ENCODE measurements around the gene PFKP.

Gene PFKP

DNA sequence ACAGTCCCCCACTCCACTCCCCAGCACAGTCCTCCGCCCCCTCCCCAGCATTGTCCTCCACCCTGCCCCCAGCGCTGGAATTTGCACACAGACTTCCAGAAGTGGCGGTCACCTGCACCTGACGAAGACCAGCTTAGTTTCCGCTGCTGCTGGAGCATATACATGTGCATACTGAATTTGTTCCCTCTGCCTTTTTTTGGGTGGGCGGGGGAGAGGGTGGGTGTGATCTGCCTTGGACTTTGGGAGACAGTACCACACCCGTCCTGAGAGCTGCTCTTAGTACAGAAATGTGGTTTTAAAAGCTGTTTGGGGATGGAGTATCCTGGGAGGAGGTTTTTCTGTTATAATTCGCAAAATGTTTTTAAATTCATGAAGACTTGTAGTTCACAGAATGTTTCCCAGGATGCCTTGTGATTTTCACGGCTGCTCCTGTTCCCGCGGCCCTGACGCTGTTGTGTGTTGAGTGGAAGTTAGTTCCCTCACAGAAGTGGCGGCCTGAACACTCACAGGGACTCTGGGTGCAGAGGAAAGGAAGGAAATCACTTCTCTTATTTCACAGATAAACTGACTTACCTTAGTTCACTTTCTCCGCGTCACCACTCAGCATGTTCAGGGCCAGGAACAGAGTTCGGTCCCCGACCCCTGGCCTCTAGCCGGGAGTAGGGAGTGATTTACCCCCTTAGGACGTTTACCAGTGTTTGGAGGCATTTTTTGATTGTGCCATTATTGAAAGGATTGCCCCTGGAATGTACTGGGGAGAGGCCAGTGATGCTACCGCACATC is 18.6 kb downstream of the PFKP start:
- Histone ChIP-seq H3K9me3 (ENCODE audit: insufficient read depth, low read depth, low read length) (no peaks in the 10 kb centered on the region), H3K4me1 (ENCODE audit: insufficient read depth, low read length, poor library complexity, severe bottlenecking) (no peaks in the 10 kb centered on the region), H4K20me1 (ENCODE audit: insufficient read depth, low read length, poor library complexity, severe bottlenecking) (peaks cover 80% of the 10 kb centered on the region), H3K79me2 (ENCODE audit: insufficient read depth, low read length) (peaks cover 88% of the 10 kb centered on the region), H3K9me2 (replicated peaks; ENCODE audit: low read depth, low read length) (no peaks in the 10 kb centered on the region), H3K4me3 (ENCODE audit: low read length, poor library complexity, severe bottlenecking) (no peak overlapping the region), H3K9ac (ENCODE audit: low read depth, low read length, poor library complexity, severe bottlenecking) (no peak overlapping the region), H3K36me3 (ENCODE audit: insufficient read depth, low read length) (peaks cover 58% of the 10 kb centered on the region; the same call in 1 of the 2 replicates), H2AFZ (ENCODE audit: low read length) (no peak overlapping the region), H3K4me2 (ENCODE audit: low read depth, low read length, poor library complexity, severe bottlenecking) (no peak overlapping the region), H3F3A (ENCODE audit: low read depth) (no peaks in the 10 kb centered on the region), H3K27me3 (ENCODE audit: insufficient read depth, low read length, poor library complexity, severe bottlenecking) (no peaks in the 10 kb centered on the region)
- TF ChIP-seq EZH2phosphoT487 (IDR thresholded peaks at IDR 0.05; ENCODE audit: borderline replicate concordance) = no peak
- TF ChIP-seq, protein P1, sequence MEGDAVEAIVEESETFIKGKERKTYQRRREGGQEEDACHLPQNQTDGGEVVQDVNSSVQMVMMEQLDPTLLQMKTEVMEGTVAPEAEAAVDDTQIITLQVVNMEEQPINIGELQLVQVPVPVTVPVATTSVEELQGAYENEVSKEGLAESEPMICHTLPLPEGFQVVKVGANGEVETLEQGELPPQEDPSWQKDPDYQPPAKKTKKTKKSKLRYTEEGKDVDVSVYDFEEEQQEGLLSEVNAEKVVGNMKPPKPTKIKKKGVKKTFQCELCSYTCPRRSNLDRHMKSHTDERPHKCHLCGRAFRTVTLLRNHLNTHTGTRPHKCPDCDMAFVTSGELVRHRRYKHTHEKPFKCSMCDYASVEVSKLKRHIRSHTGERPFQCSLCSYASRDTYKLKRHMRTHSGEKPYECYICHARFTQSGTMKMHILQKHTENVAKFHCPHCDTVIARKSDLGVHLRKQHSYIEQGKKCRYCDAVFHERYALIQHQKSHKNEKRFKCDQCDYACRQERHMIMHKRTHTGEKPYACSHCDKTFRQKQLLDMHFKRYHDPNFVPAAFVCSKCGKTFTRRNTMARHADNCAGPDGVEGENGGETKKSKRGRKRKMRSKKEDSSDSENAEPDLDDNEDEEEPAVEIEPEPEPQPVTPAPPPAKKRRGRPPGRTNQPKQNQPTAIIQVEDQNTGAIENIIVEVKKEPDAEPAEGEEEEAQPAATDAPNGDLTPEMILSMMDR (conservative IDR thresholded peaks at IDR 0.05; ENCODE audit: low read length) = no peak

DNA sequence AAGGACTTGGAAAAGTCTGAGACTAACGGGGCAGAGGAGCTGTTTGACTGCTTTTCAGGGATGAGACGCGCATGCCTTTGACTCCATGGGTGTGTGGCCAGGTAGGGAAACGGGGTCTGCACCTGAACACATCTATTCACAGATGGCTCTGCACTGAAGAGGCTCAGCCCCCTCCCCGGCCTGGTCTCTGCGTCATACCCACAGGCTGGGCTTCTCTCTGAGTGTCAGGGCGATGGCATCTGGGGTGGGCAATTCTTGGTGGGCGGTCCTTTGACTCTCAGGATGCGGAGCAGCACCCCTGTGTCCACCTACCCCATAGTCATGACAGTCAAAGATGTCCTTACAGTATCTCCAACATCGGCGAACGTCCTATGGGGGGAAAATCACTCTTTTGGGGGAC is 23.0 kb downstream of the PFKP start:
- peaks cover 8% of the 10 kb centered on the region; the same call in 1 of the 2 replicates for H3F3A ChIP-seq (ENCODE audit: low read depth)
- TF ChIP-seq EZH2phosphoT487 (IDR thresholded peaks at IDR 0.05; ENCODE audit: borderline replicate concordance) = no peak
- TF ChIP-seq, protein P1 (conservative IDR thresholded peaks at IDR 0.05; ENCODE audit: low read length) = no peak
- peaks cover 66% of the 10 kb centered on the region; the same call in 1 of the 2 replicates for H3K36me3 ChIP-seq (ENCODE audit: insufficient read depth, low read length)
- peaks cover 88% of the 10 kb centered on the region for H4K20me1 ChIP-seq (ENCODE audit: insufficient read depth, low read length, poor library complexity, severe bottlenecking)
- no peak overlapping the region for H2AFZ ChIP-seq (ENCODE audit: low read length)
- H3K27me3 ChIP-seq (ENCODE audit: insufficient read depth, low read length, poor library complexity, severe bottlenecking) = no peaks in the 10 kb centered on the region
- H3K79me2 ChIP-seq (ENCODE audit: insufficient read depth, low read length) = peaks cover 96% of the 10 kb centered on the region
- H3K4me1 ChIP-seq (ENCODE audit: insufficient read depth, low read length, poor library complexity, severe bottlenecking) = peaks cover 30% of the 10 kb centered on the region
- H3K9ac ChIP-seq (ENCODE audit: low read depth, low read length, poor library complexity, severe bottlenecking) = no peak overlapping the region
- no peak overlapping the region for H3K4me2 ChIP-seq (ENCODE audit: low read depth, low read length, poor library complexity, severe bottlenecking)
- no peaks in the 10 kb centered on the region for H3K9me3 ChIP-seq (ENCODE audit: insufficient read depth, low read depth, low read length)
- no peak overlapping the region for H3K4me3 ChIP-seq (ENCODE audit: low read length, poor library complexity, severe bottlenecking)
- no peaks in the 10 kb centered on the region for H3K9me2 ChIP-seq (replicated peaks; ENCODE audit: low read depth, low read length)

DNA sequence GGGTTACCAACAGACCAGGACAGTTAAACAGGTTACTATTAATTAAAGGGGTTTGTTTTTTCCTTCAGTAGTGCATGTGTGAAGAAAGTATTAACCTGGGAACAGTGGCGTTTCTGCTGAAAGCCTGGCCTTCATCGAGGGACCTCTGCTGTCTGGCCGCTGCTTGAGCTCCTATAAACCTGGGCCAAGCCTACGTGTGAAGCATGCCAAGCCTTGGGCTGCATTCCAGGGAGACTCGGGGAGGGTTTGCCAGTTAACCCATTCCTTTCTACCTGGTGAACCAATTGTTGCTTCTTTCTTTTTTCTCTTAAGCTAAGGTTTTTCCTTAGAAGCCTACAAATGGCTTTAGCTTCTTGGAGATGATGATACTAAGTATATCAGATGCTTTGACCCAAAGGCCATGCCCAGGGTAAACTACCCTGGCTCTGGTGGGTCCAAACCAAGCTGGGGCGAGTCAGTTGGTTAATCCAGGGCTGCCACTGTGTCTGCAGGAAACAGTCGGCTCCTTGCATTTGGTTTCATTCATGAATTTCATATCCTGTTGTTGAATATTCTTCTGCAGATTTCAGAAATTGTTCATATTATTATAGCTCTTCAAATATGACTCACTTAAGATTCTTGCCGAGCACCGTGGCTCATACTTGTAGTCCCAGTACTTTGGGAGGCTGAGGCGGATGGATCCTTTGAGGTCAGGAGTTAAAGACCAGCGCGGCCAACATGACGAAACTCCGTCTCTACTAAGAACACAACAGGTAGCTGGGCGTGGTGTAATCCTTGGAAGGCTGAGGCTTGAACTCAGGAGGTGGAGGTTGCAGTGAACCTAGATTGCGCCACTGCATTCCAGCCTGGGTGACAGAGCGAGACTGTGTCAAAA is 23.8 kb downstream of the PFKP start:
- Histone ChIP-seq H3K4me3 (ENCODE audit: low read length, poor library complexity, severe bottlenecking) (no peak overlapping the region), H3K9me3 (ENCODE audit: insufficient read depth, low read depth, low read length) (no peaks in the 10 kb centered on the region), H2AFZ (ENCODE audit: low read length) (no peak overlapping the region), H4K20me1 (ENCODE audit: insufficient read depth, low read length, poor library complexity, severe bottlenecking) (peaks cover 88% of the 10 kb centered on the region), H3K4me2 (ENCODE audit: low read depth, low read length, poor library complexity, severe bottlenecking) (no peak overlapping the region), H3K36me3 (ENCODE audit: insufficient read depth, low read length) (peaks cover 66% of the 10 kb centered on the region; the same call in 1 of the 2 replicates), H3K9ac (ENCODE audit: low read depth, low read length, poor library complexity, severe bottlenecking) (no peak overlapping the region), H3K9me2 (replicated peaks; ENCODE audit: low read depth, low read length) (no peaks in the 10 kb centered on the region), H3F3A (ENCODE audit: low read depth) (peaks cover 9% of the 10 kb centered on the region; the same call in 1 of the 2 replicates), H3K27me3 (ENCODE audit: insufficient read depth, low read length, poor library complexity, severe bottlenecking) (no peaks in the 10 kb centered on the region), H3K4me1 (ENCODE audit: insufficient read depth, low read length, poor library complexity, severe bottlenecking) (peaks cover 36% of the 10 kb centered on the region), H3K79me2 (ENCODE audit: insufficient read depth, low read length) (peaks cover 96% of the 10 kb centered on the region)
- TF ChIP-seq, protein P1 (conservative IDR thresholded peaks at IDR 0.05; ENCODE audit: low read length) = no peak
- TF ChIP-seq EZH2phosphoT487 (IDR thresholded peaks at IDR 0.05; ENCODE audit: borderline replicate concordance) = no peak
